ENCODE results near the gene PCDHGC4.

DNA sequence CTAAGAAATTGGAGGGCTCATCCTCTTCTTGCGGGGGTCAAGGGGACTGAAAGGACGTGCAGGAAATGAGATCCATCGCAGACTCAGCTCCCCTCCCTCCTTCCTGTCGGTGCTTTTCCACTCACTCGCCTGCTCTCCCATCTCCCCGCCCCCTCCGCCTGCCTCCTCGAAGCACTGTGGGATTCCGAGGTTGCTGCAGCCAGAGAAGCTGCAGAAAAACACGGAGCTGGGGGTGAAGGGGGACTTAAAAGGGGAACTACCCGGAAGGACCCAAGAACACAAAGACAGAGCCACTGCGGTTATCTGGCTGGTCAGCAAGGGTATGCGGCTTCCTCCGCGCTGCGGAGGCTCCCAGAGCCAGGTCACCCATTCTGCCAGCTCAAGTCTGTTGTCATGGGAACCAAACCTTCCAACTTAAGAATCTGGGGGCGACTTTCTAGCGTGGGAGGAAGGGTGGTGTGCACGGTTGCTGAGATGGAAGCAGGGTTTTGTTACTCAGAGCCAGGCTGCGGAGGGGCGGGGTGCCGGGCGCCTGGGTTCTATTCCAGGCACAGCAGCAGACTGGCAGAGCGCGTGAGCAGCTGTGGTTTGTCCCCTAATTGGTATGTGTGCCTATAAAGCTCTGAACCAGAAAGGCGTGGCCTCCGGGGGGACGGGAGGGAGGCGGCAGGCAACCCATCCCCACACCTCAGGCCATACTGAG is 28.9 kb downstream of the PCDHGC4 start:
- TF ChIP-seq CTCF (conservative IDR thresholded peaks at IDR 0.05) (no peak), ZFX (IDR thresholded peaks at IDR 0.05) (no peak)
